Epithelial cell of proximal tubule (primary cell): ENCODE data around the gene PREX1. TPM values are rescaled to one million over a fixed set of nuclear protein-coding genes. Genes with fewer than 3 reads are reported as not detected.
"Not testable (repeated sequence)": the region's sequence is repeated elsewhere in the genome, so short reads cannot be mapped to it uniquely, and the experiment has no call there.

Experiments
- DNase-seq: peaks from one replicate; pipeline ENCODE4 v3.0.0-alpha.2; 2011; ENCODE audit warnings: low read depth
- H3K4me3 ChIP-seq: 2 replicates; pipeline ENCODE4 v1.5.1; 2011; ENCODE audit warnings: low read depth, mild to moderate bottlenecking, low read length
- total RNA-seq: library from RNA; depleted of rRNA; stranded (reverse); fragments of >200 nt; gene quantifications from 2 replicates; pipeline ENCODE4 v1.2.3, GENCODE V29; 2015
- TF ChIP-seq, protein P1 (sequence below): conservative IDR thresholded peaks from 2 replicates; pipeline ENCODE4 v1.5.1; 2012; ENCODE audit warnings: low read depth, mild to moderate bottlenecking, low read length

The PREX1 gene
- total RNA-seq, 1 donor from 2014 or later, result 4.7 TPM

DNA sequence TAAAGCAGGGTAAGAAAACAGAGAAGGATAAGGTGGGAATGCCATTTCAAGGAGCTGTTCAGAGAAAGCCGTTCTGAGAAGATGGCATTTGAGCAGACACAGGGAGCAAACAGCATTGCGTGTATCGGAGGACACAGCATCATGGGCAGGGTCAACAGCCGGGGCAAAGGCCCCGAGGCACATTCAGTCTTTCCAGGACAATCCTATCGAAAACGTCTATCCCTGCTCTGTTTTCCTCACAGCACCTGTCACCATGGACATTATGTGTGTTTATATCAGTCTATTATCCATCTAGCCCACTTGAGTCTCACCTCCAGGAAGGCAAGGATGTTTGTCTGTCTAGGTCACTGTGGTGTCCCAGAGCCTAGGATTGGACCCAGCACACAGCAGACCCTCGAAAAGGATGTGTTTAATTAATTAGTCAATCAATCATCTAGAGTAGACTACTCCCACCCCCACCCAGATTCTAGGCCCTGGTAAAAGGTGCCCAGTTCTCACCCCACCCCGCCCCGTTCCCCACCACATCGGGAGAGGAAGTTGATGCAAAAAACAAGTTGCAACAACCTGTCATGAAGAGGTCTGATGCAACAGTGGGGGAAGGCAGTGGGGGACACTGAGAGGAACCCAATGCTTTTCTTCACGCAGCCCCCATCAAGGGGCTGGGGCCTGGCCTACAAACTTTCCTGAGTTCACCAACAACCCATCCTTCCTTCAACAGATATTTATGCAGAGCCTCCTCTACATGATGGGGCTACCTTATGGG is 66.6 kb downstream of the PREX1 start:
- TF ChIP-seq, protein P1, sequence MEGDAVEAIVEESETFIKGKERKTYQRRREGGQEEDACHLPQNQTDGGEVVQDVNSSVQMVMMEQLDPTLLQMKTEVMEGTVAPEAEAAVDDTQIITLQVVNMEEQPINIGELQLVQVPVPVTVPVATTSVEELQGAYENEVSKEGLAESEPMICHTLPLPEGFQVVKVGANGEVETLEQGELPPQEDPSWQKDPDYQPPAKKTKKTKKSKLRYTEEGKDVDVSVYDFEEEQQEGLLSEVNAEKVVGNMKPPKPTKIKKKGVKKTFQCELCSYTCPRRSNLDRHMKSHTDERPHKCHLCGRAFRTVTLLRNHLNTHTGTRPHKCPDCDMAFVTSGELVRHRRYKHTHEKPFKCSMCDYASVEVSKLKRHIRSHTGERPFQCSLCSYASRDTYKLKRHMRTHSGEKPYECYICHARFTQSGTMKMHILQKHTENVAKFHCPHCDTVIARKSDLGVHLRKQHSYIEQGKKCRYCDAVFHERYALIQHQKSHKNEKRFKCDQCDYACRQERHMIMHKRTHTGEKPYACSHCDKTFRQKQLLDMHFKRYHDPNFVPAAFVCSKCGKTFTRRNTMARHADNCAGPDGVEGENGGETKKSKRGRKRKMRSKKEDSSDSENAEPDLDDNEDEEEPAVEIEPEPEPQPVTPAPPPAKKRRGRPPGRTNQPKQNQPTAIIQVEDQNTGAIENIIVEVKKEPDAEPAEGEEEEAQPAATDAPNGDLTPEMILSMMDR, result no peak
- no peak for DNase-seq
- H3K4me3 ChIP-seq, result no peak overlapping the region

GRCh38 chr20:48760403-48760983 is 67.3 kb downstream of the PREX1 start:
- H3K4me3 ChIP-seq, result no peak overlapping the region
- TF ChIP-seq, protein P1, result no peak
- DNase-seq, result no peak

GRCh38 chr20:48759631-48760245 is 68.1 kb downstream of the PREX1 start:
- DNase-seq, result no peak
- TF ChIP-seq, protein P1, result no peak
- H3K4me3 ChIP-seq, result no peak overlapping the region

DNA sequence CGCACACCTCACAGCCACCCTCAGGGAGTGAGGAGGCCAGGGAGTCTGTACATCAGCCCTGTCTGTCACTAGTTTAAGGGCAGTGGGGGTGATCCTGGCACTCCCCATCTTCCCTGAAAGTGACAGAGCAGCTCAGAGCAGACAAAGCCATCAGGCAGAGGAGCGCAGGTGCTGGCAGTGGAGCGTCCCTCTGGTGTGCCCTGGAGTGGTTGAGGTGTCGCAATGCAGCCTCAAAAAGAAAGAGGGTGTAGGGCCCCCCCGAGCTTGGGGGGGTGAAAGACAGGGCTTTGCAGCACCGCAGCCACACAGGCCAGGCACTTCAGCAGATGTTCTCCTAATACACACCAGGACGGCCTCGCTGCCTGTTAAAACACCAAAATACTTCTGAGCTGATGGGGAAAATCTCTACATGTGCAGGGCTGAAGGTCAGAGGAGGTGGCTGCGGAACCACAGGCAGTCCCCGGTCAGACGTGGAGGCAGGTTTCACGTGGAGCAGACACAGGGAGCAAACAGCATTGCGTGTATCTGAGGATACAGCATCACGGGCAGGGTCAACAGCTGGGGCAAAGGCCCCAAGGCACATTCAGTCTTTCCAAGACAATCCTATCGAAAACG is 69.5 kb downstream of the PREX1 start:
- TF ChIP-seq, protein P1, result no peak
- DNase-seq, result no peak
- H3K4me3 ChIP-seq, result no peak overlapping the region

GRCh38 chr20:48756774-48757173 is 71.0 kb downstream of the PREX1 start:
- not testable (repeated sequence) for DNase-seq, H3K4me3 ChIP-seq

DNA sequence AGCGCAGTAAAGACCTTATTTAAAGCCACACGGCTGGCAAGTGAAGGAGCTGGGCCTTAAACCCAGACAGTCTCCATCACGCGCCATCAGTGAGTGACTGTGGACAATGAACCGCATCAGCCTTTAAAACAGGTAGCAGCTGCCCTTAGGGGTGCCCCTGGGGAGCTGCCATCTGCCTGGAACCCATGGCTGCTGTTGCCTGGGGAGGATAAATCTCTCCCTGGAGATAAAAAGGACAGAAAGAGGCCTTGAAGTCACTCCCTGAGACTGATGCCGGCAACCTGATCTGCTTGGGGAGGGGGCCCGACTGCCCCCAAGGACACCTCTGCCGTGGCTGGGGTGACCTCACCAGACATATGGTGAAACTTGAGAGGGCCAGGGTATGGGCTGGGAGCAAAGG is 73.5 kb downstream of the PREX1 start:
- H3K4me3 ChIP-seq, result no peak overlapping the region
- no peak for DNase-seq
- TF ChIP-seq, protein P1, result no peak

- no peak overlapping the region for H3K4me3 ChIP-seq
- TF ChIP-seq, protein P1, result no peak
- DNase-seq, result no peak
These were observed 74.8 kb downstream of the PREX1 start for GRCh38 chr20:48752963-48753362.
